ENCODE measurements around the gene MYEOV. TPM values are rescaled to one million over a fixed set of nuclear protein-coding genes. Genes with fewer than 3 reads are reported as not detected.

Gene MYEOV
- total and polyA plus RNA-seq, 2 of the 8 experiments (the other 6 are each of a cell fraction or from before 2014, with no cell fraction given), result 0.44 to 0.67 TPM

DNA sequence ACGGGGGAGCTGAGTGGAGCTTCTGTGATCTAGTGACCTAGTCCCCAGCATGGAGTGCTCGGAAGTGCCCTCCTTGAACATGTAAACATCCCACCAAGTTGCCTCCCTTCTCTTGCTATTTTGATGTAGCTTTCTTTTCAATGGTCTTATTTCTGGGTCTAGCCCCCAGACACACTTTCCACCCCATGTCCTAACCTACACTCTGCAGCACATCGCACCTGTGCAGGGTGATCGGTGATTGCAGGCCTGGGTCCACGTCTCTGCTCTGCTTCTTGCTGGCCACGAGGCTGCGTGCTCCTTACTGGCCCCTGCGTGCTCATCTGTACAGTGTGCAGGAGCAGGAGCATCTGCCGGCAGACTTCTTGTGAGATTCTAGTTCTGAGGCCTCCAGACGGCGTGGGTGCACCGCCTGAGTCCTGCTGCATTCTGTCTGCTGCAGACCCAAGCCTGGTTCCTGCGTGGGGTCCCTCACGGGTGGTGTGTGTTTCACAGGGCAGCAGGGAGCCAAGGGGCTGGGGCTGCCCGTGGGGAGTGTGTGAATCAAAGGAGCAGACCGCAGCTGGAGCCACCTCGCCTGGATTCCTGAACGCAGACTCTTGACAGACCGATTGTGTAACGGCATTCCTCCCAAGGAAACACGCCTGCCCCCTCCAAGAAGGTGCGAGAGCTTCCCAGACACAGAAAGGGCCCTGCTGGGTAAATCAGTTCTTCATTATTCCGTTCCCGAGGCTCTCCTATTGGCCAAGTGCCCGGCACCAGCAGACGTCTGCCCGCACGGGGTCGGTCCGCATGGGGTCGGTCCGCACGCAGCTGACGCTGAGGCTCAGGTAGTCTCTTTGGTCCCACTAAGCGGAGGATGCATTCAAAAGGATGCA is 44.4 kb upstream of the MYEOV start (continued):
- TF ChIP-seq ZNF274 (IDR thresholded peaks at IDR 0.05; ENCODE audit: borderline replicate concordance, extremely low read depth, low read length) (no peak), TEAD4 (IDR thresholded peaks at IDR 0.05; ENCODE audit: low read depth, low read length) (peak; percentile 31; the same call in 1 of the 2 replicates)

All from H1 (cell line).